ENCODE results near the gene PRMT6. TPM values are rescaled to one million over a fixed set of nuclear protein-coding genes. Genes with fewer than 3 reads are reported as not detected.

The PRMT6 gene
- total RNA-seq (2022; extraction: Qiagen RNA extraction): not detected in 5 replicates

GRCh38 chr1:107056426-107057196 is at the start of gene PRMT6:
Gene PRMT6, plus strand, starts transcription at chr1:107056674. Its CDS starts 42 bp downstream, at chr1:107056716.

Other genes starting within 250 kb of the PRMT6 start
- gene NTNG1, start 84.4 kb downstream of the PRMT6 start, total RNA-seq (2022; extraction: Qiagen RNA extraction): not detected in 5 replicates